ENCODE measurements around the gene CACNA2D3.

Gene CACNA2D3

GRCh38 chr3:54827056-54827687, 704.8 kb downstream of the CACNA2D3 start:
- no peak for DNase-seq

GRCh38 chr3:54827776-54828175, 705.4 kb downstream of the CACNA2D3 start:
- no peak for DNase-seq

GRCh38 chr3:54830658-54831057, 708.3 kb downstream of the CACNA2D3 start:
- no peak for DNase-seq

GRCh38 chr3:54831112-54831511, 708.8 kb downstream of the CACNA2D3 start:
- no peak for DNase-seq

GRCh38 chr3:54832876-54833275, 710.5 kb downstream of the CACNA2D3 start:
- no peak for DNase-seq

GRCh38 chr3:54835701-54836100, 713.3 kb downstream of the CACNA2D3 start:
- DNase-seq = no peak

GRCh38 chr3:54836871-54837270, 714.5 kb downstream of the CACNA2D3 start:
- no peak for DNase-seq

- no peak for DNase-seq
Measured at GRCh38 chr3:54837964-54838363, 715.6 kb downstream of the CACNA2D3 start.

- peak; percentile 7 for DNase-seq
Measured at GRCh38 chr3:54841471-54841870, 719.1 kb downstream of the CACNA2D3 start.

GRCh38 chr3:54843352-54843751, 721.0 kb downstream of the CACNA2D3 start:
- no peak for DNase-seq

GRCh38 chr3:54844211-54844610, 721.9 kb downstream of the CACNA2D3 start:
- DNase-seq = no peak

GRCh38 chr3:54845011-54845410, 722.7 kb downstream of the CACNA2D3 start:
- DNase-seq = no peak

- DNase-seq = no peak
Measured at GRCh38 chr3:54845551-54845950, 723.2 kb downstream of the CACNA2D3 start.

GRCh38 chr3:54846119-54846518, 723.8 kb downstream of the CACNA2D3 start:
- DNase-seq = no peak

GRCh38 chr3:54847361-54847760, 725.0 kb downstream of the CACNA2D3 start:
- DNase-seq = no peak

- no peak for DNase-seq
Measured at GRCh38 chr3:54849360-54849759, 727.0 kb downstream of the CACNA2D3 start.

- DNase-seq = no peak
Measured at GRCh38 chr3:54850484-54851018, 728.2 kb downstream of the CACNA2D3 start.

- peak; percentile 40 for DNase-seq
Measured at GRCh38 chr3:54853573-54854404, 731.4 kb downstream of the CACNA2D3 start.

- DNase-seq = no peak
Measured at GRCh38 chr3:54856271-54856670, 733.9 kb downstream of the CACNA2D3 start.

- peak; percentile 11 for DNase-seq
Measured at GRCh38 chr3:54857343-54857742, 735.0 kb downstream of the CACNA2D3 start.

- no peak for DNase-seq
Measured at GRCh38 chr3:54858093-54858785, 735.9 kb downstream of the CACNA2D3 start.

GRCh38 chr3:54859184-54859583, 736.8 kb downstream of the CACNA2D3 start:
- peak; percentile 78 for DNase-seq

GRCh38 chr3:54861248-54862067, 739.1 kb downstream of the CACNA2D3 start:
- DNase-seq = no peak

All from NCI-H226 (cell line).